ENCODE results near the gene CFAP90. TPM values are rescaled to one million over a fixed set of nuclear protein-coding genes. Genes with fewer than 3 reads are reported as not detected.

CFAP90 gene
- total and polyA plus RNA-seq, 8 donors = 0.55 to 1.3 (median 1.0) TPM; not detected in 4

GRCh38 chr5:7846327-7846726 is 4.6 kb downstream of the CFAP90 start:
- Histone ChIP-seq H3K9me3 (no peaks in the 10 kb centered on the region), H3K4me1 (peaks cover 14 to 21% (median 20%) of the 10 kb centered on the region in 4 donors), H3K36me3 (no peaks in the 10 kb centered on the region), H3K27me3 (peaks cover 0 to 41% (median 14%) of the 10 kb centered on the region in 3 donors), H3K27ac (no peak overlapping the region), H3K4me3 (no peak overlapping the region)
- no peak for DNase-seq
- no peak for TF ChIP-seq POLR2AphosphoS5 (IDR thresholded peaks at IDR 0.05)
- TF ChIP-seq CTCF (IDR thresholded peaks at IDR 0.05) = no peak
- no peak for TF ChIP-seq EP300 (IDR thresholded peaks at IDR 0.05)
- no peak for TF ChIP-seq POLR2A (IDR thresholded peaks at IDR 0.05)
- WGBS, 5 donors = 72 to 93% (median 86%) methylated on average over 5 of the region's 5 CpGs
- intact Hi-C loops (cut with DNase I; ENCODE audit: low total_unique reads) = no loop called here

- Histone ChIP-seq H3K27me3 (peaks cover 0 to 33% (median 14%) of the 10 kb centered on the region in 3 donors), H3K4me3 (no peak overlapping the region), H3K27ac (no peak overlapping the region), H3K9me3 (no peaks in the 10 kb centered on the region), H3K4me1 (peaks cover 9 to 13% (median 12%) of the 10 kb centered on the region in 4 donors), H3K36me3 (no peaks in the 10 kb centered on the region)
- no peak for DNase-seq
- intact Hi-C loops (cut with DNase I; ENCODE audit: low total_unique reads) = no loop called here
- WGBS, 5 donors = 84 to 93% (median 91%) methylated on average over 7 of the region's 7 CpGs
- TF ChIP-seq POLR2AphosphoS5 (IDR thresholded peaks at IDR 0.05) (no peak), CTCF (IDR thresholded peaks at IDR 0.05) (no peak), POLR2A (IDR thresholded peaks at IDR 0.05) (no peak), EP300 (IDR thresholded peaks at IDR 0.05) (no peak)
Measured at GRCh38 chr5:7845557-7845956, 5.4 kb downstream of the CFAP90 start.

GRCh38 chr5:7844901-7845300 is 6.0 kb downstream of the CFAP90 start:
- TF ChIP-seq POLR2AphosphoS5 (IDR thresholded peaks at IDR 0.05) = no peak
- TF ChIP-seq POLR2A (IDR thresholded peaks at IDR 0.05) = no peak
- TF ChIP-seq CTCF (IDR thresholded peaks at IDR 0.05) = no peak
- TF ChIP-seq EP300 (IDR thresholded peaks at IDR 0.05) = no peak
- Histone ChIP-seq H3K9me3 (no peaks in the 10 kb centered on the region), H3K36me3 (no peaks in the 10 kb centered on the region), H3K27me3 (peaks cover 0 to 27% (median 7%) of the 10 kb centered on the region in 3 donors), H3K4me3 (no peak overlapping the region), H3K27ac (no peak overlapping the region), H3K4me1 (peaks cover 4 to 7% (median 6%) of the 10 kb centered on the region in 4 donors)
- intact Hi-C loops (cut with DNase I; ENCODE audit: low total_unique reads) = no loop called here
- no peak for DNase-seq

GRCh38 chr5:7842531-7842930 is 8.4 kb downstream of the CFAP90 start:
- TF ChIP-seq EP300 (IDR thresholded peaks at IDR 0.05) (no peak), CTCF (IDR thresholded peaks at IDR 0.05) (no peak), POLR2AphosphoS5 (IDR thresholded peaks at IDR 0.05) (no peak), POLR2A (IDR thresholded peaks at IDR 0.05) (no peak)
- H3K27ac ChIP-seq = no peak overlapping the region
- H3K27me3 ChIP-seq = peaks cover 0 to 6% (median 0%) of the 10 kb centered on the region in 3 donors
- no peaks in the 10 kb centered on the region for H3K4me1 ChIP-seq
- DNase-seq = no peak
- H3K4me3 ChIP-seq = no peak overlapping the region
- intact Hi-C loops (cut with DNase I; ENCODE audit: low total_unique reads) = no loop called here
- H3K9me3 ChIP-seq = no peaks in the 10 kb centered on the region
- no peaks in the 10 kb centered on the region for H3K36me3 ChIP-seq
- 57 to 74% (median 67%) methylated on average over 2 of the region's 2 CpGs for WGBS, 5 donors

Data from stomach (tissue), 9 donors.